DND-41 (cell line): Measurements from ENCODE around the gene CHMP1B.
"Not testable (repeated sequence)": the region's sequence is repeated elsewhere in the genome, so short reads cannot be mapped to it uniquely, and the experiment has no call there.

Experiments used
- CTCF ChIP-seq: IDR thresholded peaks from 2 replicates; pipeline ENCODE4 v1.5.1; 2012; ENCODE audit warnings: borderline replicate concordance, low read length, moderate library complexity, mild to moderate bottlenecking; ENCODE audit not compliant: poor library complexity, severe bottlenecking; ENCODE audit errors: extremely low read depth
- EZH2 ChIP-seq: IDR thresholded peaks from 3 replicates; pipeline ENCODE4 v1.6.1; 2012; ENCODE audit warnings: borderline replicate concordance, low read depth, mild to moderate bottlenecking, moderate library complexity, low read length, inconsistent platforms; ENCODE audit not compliant: severe bottlenecking

GRCh38 chr18:11854554-11854953, 3.3 kb downstream of the CHMP1B start:
- TF ChIP-seq EZH2, CTCF: not testable (repeated sequence)
